GM23338 (cell line): ENCODE data around the gene OSBPL3. TPM values are rescaled to one million over a fixed set of nuclear protein-coding genes. Genes with fewer than 3 reads are reported as not detected.

Experiments
- ATAC-seq: fragments of 200-7000 bp; cut with Tn5 transposase; 3 replicates; pipeline ENCODE4 v1.9.1; 2020
- DNase-seq: peaks from one replicate; pipeline ENCODE4 v3.0.0-alpha.2; 2015; ENCODE audit warnings: low spot score
- H2AFZ ChIP-seq: fragments of 200-600 bp; sonication (generic); 2 replicates; pipeline ENCODE4 v1.8.0; 2016; ENCODE audit warnings: antibody characterized with exemption, mild to moderate bottlenecking, moderate library complexity
- H3F3A ChIP-seq: fragments of 200-600 bp; sonication (generic); replicated peaks from 2 replicates; pipeline ENCODE4 v1.8.0; 2017; ENCODE audit warnings: antibody characterized with exemption, mixed run types, low read depth
- H3K27ac ChIP-seq: fragments of 200-600 bp; sonication (generic); 2 replicates; pipeline ENCODE4 v1.6.1; 2016; ENCODE audit warnings: low read depth
- H3K27me3 ChIP-seq: fragments of 200-600 bp; sonication (generic); 2 replicates; pipeline ENCODE4 v1.8.0; 2016; ENCODE audit warnings: mild to moderate bottlenecking, mixed run types, moderate library complexity; ENCODE audit not compliant: insufficient read depth
- H3K36me3 ChIP-seq: fragments of 200-600 bp; sonication (generic); 2 replicates; pipeline ENCODE4 v1.8.0; 2016; ENCODE audit warnings: mild to moderate bottlenecking; ENCODE audit not compliant: insufficient read depth
- H3K4me1 ChIP-seq: fragments of 200-600 bp; sonication (generic); 2 replicates; pipeline ENCODE4 v1.8.0; 2016; ENCODE audit warnings: mild to moderate bottlenecking, moderate library complexity; ENCODE audit not compliant: insufficient read depth
- H3K4me2 ChIP-seq: fragments of 200-600 bp; sonication (generic); 2 replicates; pipeline ENCODE4 v1.7.1; 2017; ENCODE audit warnings: mixed run types
- H3K4me3 ChIP-seq: fragments of 200-600 bp; sonication (generic); 2 replicates; pipeline ENCODE4 v1.6.1; 2016; ENCODE audit warnings: mixed run types
- H3K79me2 ChIP-seq: fragments of 200-600 bp; sonication (generic); replicated peaks from 2 replicates; pipeline ENCODE4 v1.8.0; 2017; ENCODE audit warnings: mild to moderate bottlenecking; ENCODE audit not compliant: insufficient read depth
- H3K9me2 ChIP-seq: fragments of 200-600 bp; sonication (generic); 2 replicates; pipeline ENCODE4 v1.8.0; 2017; ENCODE audit not compliant: insufficient read depth
- H4K20me1 ChIP-seq: fragments of 200-600 bp; sonication (generic); replicated peaks from 2 replicates; pipeline ENCODE4 v1.8.0; 2017; ENCODE audit warnings: mild to moderate bottlenecking; ENCODE audit not compliant: insufficient read depth
- H3K27ac Mint-ChIP-seq: 2 replicates; pipeline ENCODE4 v1.8.0; 2020; ENCODE audit warnings: inconsistent platforms, mild to moderate bottlenecking, moderate library complexity, mixed read lengths
- H3K27me3 Mint-ChIP-seq: 3 replicates; pipeline ENCODE4 v1.8.0; 2022; ENCODE audit warnings: low read depth, mild to moderate bottlenecking, moderate library complexity, mixed read lengths, inconsistent platforms; ENCODE audit not compliant: insufficient read depth, poor library complexity
- H3K36me3 Mint-ChIP-seq: 3 replicates; pipeline ENCODE4 v1.8.0; 2021; ENCODE audit warnings: low read depth, mild to moderate bottlenecking, inconsistent platforms, moderate library complexity, mixed read lengths
- H3K4me1 Mint-ChIP-seq: 3 replicates; pipeline ENCODE4 v1.8.0; 2020; ENCODE audit warnings: mild to moderate bottlenecking, inconsistent platforms, mixed read lengths
- H3K4me3 Mint-ChIP-seq: 3 replicates; pipeline ENCODE4 v1.8.0; 2021; ENCODE audit warnings: moderate library complexity, mild to moderate bottlenecking, inconsistent platforms, mixed read lengths
- H3K9me3 Mint-ChIP-seq: 3 replicates; pipeline ENCODE4 v1.8.0; 2020; ENCODE audit warnings: moderate library complexity, mild to moderate bottlenecking, inconsistent platforms, mixed read lengths
- CREB1 ChIP-seq: fragments of 250-450 bp; sonication (Bioruptor Pico); IDR thresholded peaks from 2 replicates; pipeline ENCODE4 v1.5.0; 2020; ENCODE audit warnings: low read depth, mild to moderate bottlenecking, moderate library complexity
- EZH2 ChIP-seq: fragments of 200-600 bp; sonication (generic); IDR thresholded peaks from one replicate; pipeline ENCODE4 v1.8.0; 2017; ENCODE audit warnings: antibody characterized with exemption, mild to moderate bottlenecking, low read depth; ENCODE audit not compliant: unreplicated experiment
- JUNB ChIP-seq: IDR thresholded peaks from one replicate; pipeline ENCODE4 v1.6.1; 2016; ENCODE audit warnings: antibody characterized with exemption; ENCODE audit not compliant: unreplicated experiment
- NANOG ChIP-seq: IDR thresholded peaks from 2 replicates; pipeline ENCODE4 v1.6.1; 2016; ENCODE audit warnings: antibody characterized with exemption, borderline replicate concordance
- POLR2AphosphoS5 ChIP-seq: IDR thresholded peaks from 2 replicates; pipeline ENCODE4 v1.6.1; 2016; ENCODE audit warnings: antibody characterized with exemption, low read depth
- STAT1 ChIP-seq: IDR thresholded peaks from one replicate; pipeline ENCODE4 v1.6.1; 2016; ENCODE audit warnings: antibody characterized with exemption; ENCODE audit not compliant: unreplicated experiment
- ZNF114 ChIP-seq: fragments of 250-450 bp; sonication (Bioruptor Pico); IDR thresholded peaks from 2 replicates; pipeline ENCODE4 v1.5.0; 2020; ENCODE audit warnings: mild to moderate bottlenecking, moderate library complexity
- polyA plus RNA-seq: library from polyadenylated mRNA; unstranded; fragments of >200 nt; fragmentation: Nextera tagmentation; extraction: Ambion mirVana; gene quantifications from 2 replicates; pipeline ENCODE4 v1.2.1, GENCODE V29; 2016
- total RNA-seq: library from RNA; depleted of rRNA; stranded (reverse); fragments of >200 nt; shearing (Covaris generic); gene quantifications from 2 replicates; pipeline ENCODE4 v1.2.3, GENCODE V29; 2014
- TF ChIP-seq, protein P1 (sequence below): IDR thresholded peaks from one replicate; pipeline ENCODE4 v1.6.1; 2018; ENCODE audit warnings: antibody characterized with exemption; ENCODE audit not compliant: unreplicated experiment
- TF ChIP-seq, protein P2 (sequence below): fragments of 250-450 bp; sonication (Bioruptor Pico); IDR thresholded peaks from 2 replicates; pipeline ENCODE4 v1.5.0; 2020; ENCODE audit warnings: mild to moderate bottlenecking, moderate library complexity

The OSBPL3 gene
- total and polyA plus RNA-seq, 2 experiments from 2014 or later = 7.2 to 15.7 TPM

DNA sequence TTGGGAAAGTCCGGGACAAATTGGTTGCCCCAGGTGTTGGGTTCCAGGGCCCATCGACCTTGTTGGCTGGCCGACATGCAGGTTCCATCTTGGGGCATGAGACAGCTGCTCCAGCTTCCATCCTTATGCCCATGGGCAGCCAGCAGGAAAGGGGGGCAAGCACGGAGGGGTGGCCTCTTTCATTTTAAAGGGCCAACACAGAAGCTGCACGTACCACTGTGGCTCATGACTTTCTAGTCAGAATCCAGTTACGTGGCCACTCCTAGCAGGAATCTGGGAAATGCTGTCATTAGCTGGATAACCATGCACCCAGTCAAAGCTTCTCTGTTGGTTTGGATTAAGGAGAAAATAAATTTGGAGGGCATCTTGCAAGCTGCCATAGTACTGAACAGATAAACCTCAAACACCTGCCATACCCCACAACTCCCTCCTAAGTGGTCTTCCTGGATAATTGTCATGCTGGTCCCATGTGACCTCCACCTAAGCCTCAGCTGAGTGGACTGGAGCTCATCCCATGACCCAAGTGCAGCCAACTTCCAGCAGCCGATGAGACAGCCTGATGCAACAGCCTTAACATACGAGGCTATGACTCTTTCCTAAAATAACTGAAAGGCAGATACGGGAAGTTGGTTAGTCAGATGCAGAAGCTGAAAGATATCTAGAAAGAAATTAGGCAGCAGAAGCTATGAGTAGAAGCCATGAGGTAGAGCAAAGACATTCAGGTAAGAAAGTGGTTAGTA, 201.3 kb downstream of the OSBPL3 start:
- no peak overlapping the region for H3K4me3 ChIP-seq
- no peaks in the 10 kb centered on the region for H3K36me3 ChIP-seq
- H3F3A ChIP-seq = no peaks in the 10 kb centered on the region
- no peak for ATAC-seq
- Mint-ChIP-seq H3K27me3 (no peaks in the 10 kb centered on the region), H3K9me3 (peaks cover 12% of the 10 kb centered on the region), H3K36me3 (peaks cover 6% of the 10 kb centered on the region), H3K4me1 (peaks cover 4% of the 10 kb centered on the region; the same call in 1 of the 3 replicates), H3K4me3 (no peak overlapping the region), H3K27ac (no peak overlapping the region)
- H3K4me1 ChIP-seq = peaks cover 7% of the 10 kb centered on the region; the same call in 1 of the 2 replicates
- no peak for DNase-seq
- no peaks in the 10 kb centered on the region for H3K79me2 ChIP-seq
- H3K4me2 ChIP-seq = no peak overlapping the region
- no peaks in the 10 kb centered on the region for H3K27me3 ChIP-seq
- H2AFZ ChIP-seq = no peak overlapping the region
- H4K20me1 ChIP-seq = no peaks in the 10 kb centered on the region
- TF ChIP-seq, protein P1, sequence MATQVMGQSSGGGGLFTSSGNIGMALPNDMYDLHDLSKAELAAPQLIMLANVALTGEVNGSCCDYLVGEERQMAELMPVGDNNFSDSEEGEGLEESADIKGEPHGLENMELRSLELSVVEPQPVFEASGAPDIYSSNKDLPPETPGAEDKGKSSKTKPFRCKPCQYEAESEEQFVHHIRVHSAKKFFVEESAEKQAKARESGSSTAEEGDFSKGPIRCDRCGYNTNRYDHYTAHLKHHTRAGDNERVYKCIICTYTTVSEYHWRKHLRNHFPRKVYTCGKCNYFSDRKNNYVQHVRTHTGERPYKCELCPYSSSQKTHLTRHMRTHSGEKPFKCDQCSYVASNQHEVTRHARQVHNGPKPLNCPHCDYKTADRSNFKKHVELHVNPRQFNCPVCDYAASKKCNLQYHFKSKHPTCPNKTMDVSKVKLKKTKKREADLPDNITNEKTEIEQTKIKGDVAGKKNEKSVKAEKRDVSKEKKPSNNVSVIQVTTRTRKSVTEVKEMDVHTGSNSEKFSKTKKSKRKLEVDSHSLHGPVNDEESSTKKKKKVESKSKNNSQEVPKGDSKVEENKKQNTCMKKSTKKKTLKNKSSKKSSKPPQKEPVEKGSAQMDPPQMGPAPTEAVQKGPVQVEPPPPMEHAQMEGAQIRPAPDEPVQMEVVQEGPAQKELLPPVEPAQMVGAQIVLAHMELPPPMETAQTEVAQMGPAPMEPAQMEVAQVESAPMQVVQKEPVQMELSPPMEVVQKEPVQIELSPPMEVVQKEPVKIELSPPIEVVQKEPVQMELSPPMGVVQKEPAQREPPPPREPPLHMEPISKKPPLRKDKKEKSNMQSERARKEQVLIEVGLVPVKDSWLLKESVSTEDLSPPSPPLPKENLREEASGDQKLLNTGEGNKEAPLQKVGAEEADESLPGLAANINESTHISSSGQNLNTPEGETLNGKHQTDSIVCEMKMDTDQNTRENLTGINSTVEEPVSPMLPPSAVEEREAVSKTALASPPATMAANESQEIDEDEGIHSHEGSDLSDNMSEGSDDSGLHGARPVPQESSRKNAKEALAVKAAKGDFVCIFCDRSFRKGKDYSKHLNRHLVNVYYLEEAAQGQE = no peak
- TF ChIP-seq POLR2AphosphoS5 = no peak
- TF ChIP-seq EZH2 = no peak
- TF ChIP-seq STAT1 = no peak
- TF ChIP-seq JUNB = no peak
- no peak for TF ChIP-seq CREB1 (CRISPR knock-in tag)
- no peak for TF ChIP-seq NANOG
- no peak overlapping the region for H3K27ac ChIP-seq
- H3K9me2 ChIP-seq = 0 out of 2 replicates have a peak, but pooled peaks cover 4% of the 10 kb centered on the region

DNA sequence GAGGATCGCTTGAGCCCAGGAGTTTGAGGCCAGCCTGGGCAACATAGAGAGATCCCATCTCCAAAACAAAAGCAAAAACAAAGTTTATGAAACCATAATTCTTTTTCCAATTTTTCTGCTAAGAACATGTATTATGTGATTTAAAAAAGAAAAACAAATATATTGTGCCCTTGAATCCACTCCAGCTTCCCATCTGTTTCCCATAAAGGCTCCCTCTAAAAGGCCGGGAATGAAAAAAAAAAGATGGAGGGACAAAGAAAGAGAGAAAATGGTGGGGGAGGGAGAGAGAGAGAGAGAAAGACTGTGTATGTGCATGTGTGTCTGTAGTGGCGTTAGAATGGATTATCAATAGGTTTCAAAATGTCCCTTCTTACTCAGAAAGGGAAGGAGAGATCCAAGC, 202.2 kb downstream of the OSBPL3 start:
- Histone ChIP-seq H3K79me2 (no peaks in the 10 kb centered on the region), H3K27me3 (no peaks in the 10 kb centered on the region), H3K27ac (no peak overlapping the region), H4K20me1 (no peaks in the 10 kb centered on the region), H2AFZ (no peak overlapping the region), H3K36me3 (no peaks in the 10 kb centered on the region), H3F3A (no peaks in the 10 kb centered on the region), H3K4me2 (no peak overlapping the region), H3K4me3 (no peak overlapping the region), H3K4me1 (peaks cover 7% of the 10 kb centered on the region; the same call in 1 of the 2 replicates), H3K9me2 (0 out of 2 replicates have a peak, but pooled peaks cover 4% of the 10 kb centered on the region)
- ATAC-seq = no peak
- peaks cover 3% of the 10 kb centered on the region for H3K9me3 Mint-ChIP-seq
- H3K4me3 Mint-ChIP-seq = no peak overlapping the region
- H3K27ac Mint-ChIP-seq = no peak overlapping the region
- peaks cover 4% of the 10 kb centered on the region; the same call in 1 of the 3 replicates for H3K4me1 Mint-ChIP-seq
- TF ChIP-seq, protein P2, sequence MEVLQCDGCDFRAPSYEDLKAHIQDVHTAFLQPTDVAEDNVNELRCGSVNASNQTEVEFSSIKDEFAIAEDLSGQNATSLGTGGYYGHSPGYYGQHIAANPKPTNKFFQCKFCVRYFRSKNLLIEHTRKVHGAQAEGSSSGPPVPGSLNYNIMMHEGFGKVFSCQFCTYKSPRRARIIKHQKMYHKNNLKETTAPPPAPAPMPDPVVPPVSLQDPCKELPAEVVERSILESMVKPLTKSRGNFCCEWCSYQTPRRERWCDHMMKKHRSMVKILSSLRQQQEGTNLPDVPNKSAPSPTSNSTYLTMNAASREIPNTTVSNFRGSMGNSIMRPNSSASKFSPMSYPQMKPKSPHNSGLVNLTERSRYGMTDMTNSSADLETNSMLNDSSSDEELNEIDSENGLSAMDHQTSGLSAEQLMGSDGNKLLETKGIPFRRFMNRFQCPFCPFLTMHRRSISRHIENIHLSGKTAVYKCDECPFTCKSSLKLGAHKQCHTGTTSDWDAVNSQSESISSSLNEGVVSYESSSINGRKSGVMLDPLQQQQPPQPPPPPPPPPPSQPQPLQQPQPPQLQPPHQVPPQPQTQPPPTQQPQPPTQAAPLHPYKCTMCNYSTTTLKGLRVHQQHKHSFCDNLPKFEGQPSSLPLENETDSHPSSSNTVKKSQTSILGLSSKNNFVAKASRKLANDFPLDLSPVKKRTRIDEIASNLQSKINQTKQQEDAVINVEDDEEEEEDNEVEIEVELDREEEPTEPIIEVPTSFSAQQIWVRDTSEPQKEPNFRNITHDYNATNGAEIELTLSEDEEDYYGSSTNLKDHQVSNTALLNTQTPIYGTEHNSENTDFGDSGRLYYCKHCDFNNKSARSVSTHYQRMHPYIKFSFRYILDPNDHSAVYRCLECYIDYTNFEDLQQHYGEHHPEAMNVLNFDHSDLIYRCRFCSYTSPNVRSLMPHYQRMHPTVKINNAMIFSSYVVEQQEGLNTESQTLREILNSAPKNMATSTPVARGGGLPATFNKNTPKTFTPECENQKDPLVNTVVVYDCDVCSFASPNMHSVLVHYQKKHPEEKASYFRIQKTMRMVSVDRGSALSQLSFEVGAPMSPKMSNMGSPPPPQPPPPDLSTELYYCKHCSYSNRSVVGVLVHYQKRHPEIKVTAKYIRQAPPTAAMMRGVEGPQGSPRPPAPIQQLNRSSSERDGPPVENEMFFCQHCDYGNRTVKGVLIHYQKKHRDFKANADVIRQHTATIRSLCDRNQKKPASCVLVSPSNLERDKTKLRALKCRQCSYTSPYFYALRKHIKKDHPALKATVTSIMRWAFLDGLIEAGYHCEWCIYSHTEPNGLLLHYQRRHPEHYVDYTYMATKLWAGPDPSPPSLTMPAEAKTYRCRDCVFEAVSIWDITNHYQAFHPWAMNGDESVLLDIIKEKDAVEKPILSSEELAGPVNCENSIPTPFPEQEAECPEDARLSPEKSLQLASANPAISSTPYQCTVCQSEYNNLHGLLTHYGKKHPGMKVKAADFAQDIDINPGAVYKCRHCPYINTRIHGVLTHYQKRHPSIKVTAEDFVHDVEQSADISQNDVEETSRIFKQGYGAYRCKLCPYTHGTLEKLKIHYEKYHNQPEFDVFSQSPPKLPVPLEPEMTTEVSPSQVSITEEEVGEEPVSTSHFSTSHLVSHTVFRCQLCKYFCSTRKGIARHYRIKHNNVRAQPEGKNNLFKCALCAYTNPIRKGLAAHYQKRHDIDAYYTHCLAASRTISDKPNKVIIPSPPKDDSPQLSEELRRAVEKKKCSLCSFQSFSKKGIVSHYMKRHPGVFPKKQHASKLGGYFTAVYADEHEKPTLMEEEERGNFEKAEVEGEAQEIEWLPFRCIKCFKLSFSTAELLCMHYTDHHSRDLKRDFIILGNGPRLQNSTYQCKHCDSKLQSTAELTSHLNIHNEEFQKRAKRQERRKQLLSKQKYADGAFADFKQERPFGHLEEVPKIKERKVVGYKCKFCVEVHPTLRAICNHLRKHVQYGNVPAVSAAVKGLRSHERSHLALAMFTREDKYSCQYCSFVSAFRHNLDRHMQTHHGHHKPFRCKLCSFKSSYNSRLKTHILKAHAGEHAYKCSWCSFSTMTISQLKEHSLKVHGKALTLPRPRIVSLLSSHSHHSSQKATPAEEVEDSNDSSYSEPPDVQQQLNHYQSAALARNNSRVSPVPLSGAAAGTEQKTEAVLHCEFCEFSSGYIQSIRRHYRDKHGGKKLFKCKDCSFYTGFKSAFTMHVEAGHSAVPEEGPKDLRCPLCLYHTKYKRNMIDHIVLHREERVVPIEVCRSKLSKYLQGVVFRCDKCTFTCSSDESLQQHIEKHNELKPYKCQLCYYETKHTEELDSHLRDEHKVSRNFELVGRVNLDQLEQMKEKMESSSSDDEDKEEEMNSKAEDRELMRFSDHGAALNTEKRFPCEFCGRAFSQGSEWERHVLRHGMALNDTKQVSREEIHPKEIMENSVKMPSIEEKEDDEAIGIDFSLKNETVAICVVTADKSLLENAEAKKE = no peak
- TF ChIP-seq ZNF114 (CRISPR knock-in tag) (no peak), STAT1 (no peak)
- DNase-seq = no peak
- H3K36me3 Mint-ChIP-seq = no peaks in the 10 kb centered on the region
- H3K27me3 Mint-ChIP-seq = no peaks in the 10 kb centered on the region
